ENCODE data around the gene TRIM37. TPM values are rescaled to one million over a fixed set of nuclear protein-coding genes. Genes with fewer than 3 reads are reported as not detected.

TRIM37 gene, protein sequence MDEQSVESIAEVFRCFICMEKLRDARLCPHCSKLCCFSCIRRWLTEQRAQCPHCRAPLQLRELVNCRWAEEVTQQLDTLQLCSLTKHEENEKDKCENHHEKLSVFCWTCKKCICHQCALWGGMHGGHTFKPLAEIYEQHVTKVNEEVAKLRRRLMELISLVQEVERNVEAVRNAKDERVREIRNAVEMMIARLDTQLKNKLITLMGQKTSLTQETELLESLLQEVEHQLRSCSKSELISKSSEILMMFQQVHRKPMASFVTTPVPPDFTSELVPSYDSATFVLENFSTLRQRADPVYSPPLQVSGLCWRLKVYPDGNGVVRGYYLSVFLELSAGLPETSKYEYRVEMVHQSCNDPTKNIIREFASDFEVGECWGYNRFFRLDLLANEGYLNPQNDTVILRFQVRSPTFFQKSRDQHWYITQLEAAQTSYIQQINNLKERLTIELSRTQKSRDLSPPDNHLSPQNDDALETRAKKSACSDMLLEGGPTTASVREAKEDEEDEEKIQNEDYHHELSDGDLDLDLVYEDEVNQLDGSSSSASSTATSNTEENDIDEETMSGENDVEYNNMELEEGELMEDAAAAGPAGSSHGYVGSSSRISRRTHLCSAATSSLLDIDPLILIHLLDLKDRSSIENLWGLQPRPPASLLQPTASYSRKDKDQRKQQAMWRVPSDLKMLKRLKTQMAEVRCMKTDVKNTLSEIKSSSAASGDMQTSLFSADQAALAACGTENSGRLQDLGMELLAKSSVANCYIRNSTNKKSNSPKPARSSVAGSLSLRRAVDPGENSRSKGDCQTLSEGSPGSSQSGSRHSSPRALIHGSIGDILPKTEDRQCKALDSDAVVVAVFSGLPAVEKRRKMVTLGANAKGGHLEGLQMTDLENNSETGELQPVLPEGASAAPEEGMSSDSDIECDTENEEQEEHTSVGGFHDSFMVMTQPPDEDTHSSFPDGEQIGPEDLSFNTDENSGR
- total RNA-seq (2022) (38.9 and 39.8 TPM in 2 replicates), Bru-seq, nascent RNA (percentile 79 among the genes with signal in this experiment), BruChase-seq, experiment 1, labeled RNA remaining after a 6-hour chase (percentile 77 among the genes with signal in this experiment), BruChase-seq, experiment 2, labeled RNA remaining after a 2-hour chase (percentile 78 among the genes with signal in this experiment)
- long read RNA-seq, full-length matches to known transcripts = 36 of 131 reads
- long read RNA-seq, partial matches to known transcripts = 11 of 131 reads
- long read RNA-seq, other reads (novel, unspliced or antisense) = 84 of 131 reads

GRCh38 chr17:59106463-59107305 lies at the start of gene TRIM37:
Gene TRIM37 (minus strand): TSS chr17:59106880. CDS start chr17:59106461, 419 bp downstream.
- Mint-ChIP-seq H3K36me3 (ENCODE audit: insufficient read depth, unreplicated experiment) (peaks cover 46% of the 10 kb centered on the region), H3K27me3 (ENCODE audit: insufficient read depth, unreplicated experiment) (no peaks in the 10 kb centered on the region)

GRCh38 chr17:59155439-59156177 lies 48.9 kb upstream of the TRIM37 start, which contains the start of gene PRR11:
Gene PRR11 (plus strand): TSS chr17:59155746. CDS start chr17:59169753, 14,007 bp downstream.
- no peaks in the 10 kb centered on the region for H3K36me3 Mint-ChIP-seq (ENCODE audit: insufficient read depth, unreplicated experiment)
- H3K27me3 Mint-ChIP-seq (ENCODE audit: insufficient read depth, unreplicated experiment) = no peaks in the 10 kb centered on the region
- no TSS peak for BruUV-seq (replicated peaks)
- ChIA-PET POLR2A (interaction anchor here (0.6 to 3.2 kb wide), 26 partner anchors 8 to 1522 kb away, joined by 3 to 56 read pairs (median 4); partner anchors contain the start of genes BCAS3, GDPD1, PPM1D and RAD51C), CTCF (interaction anchor here (0.7 to 1.3 kb wide), 3 partner anchors 9 to 57 kb away, joined by 3 to 6 read pairs (median 4); no protein-coding TSS in a partner anchor)
- intact Hi-C loops (cut with micrococcal nuclease) = loop anchor here (2.0 to 5.0 kb wide), 2 partner anchors 49 to 67 kb away; partner anchors contain the start of genes GDPD1 and TRIM37
- H3K9me3 Mint-ChIP-seq (ENCODE audit: unreplicated experiment) = no peaks in the 10 kb centered on the region
- no peak within 1 kb of the TSS for H3K4me3 Mint-ChIP-seq (ENCODE audit: unreplicated experiment)
- H3K4me1 Mint-ChIP-seq (ENCODE audit: insufficient read depth, unreplicated experiment) = peaks cover 49% of the 10 kb centered on the region
- H3K27ac Mint-ChIP-seq (ENCODE audit: low read depth, unreplicated experiment) = no peak within 1 kb of the TSS
- peak; percentile 100 for DNase-seq (ENCODE audit: unreplicated experiment)
- TF ChIP-seq, protein P1, sequence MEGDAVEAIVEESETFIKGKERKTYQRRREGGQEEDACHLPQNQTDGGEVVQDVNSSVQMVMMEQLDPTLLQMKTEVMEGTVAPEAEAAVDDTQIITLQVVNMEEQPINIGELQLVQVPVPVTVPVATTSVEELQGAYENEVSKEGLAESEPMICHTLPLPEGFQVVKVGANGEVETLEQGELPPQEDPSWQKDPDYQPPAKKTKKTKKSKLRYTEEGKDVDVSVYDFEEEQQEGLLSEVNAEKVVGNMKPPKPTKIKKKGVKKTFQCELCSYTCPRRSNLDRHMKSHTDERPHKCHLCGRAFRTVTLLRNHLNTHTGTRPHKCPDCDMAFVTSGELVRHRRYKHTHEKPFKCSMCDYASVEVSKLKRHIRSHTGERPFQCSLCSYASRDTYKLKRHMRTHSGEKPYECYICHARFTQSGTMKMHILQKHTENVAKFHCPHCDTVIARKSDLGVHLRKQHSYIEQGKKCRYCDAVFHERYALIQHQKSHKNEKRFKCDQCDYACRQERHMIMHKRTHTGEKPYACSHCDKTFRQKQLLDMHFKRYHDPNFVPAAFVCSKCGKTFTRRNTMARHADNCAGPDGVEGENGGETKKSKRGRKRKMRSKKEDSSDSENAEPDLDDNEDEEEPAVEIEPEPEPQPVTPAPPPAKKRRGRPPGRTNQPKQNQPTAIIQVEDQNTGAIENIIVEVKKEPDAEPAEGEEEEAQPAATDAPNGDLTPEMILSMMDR (IDR thresholded peaks at IDR 0.05; ENCODE audit: unreplicated experiment) = no peak

More at GRCh38 chr17:59106463-59107305, at the start of gene TRIM37:
- Mint-ChIP-seq H3K27ac (ENCODE audit: low read depth, unreplicated experiment) (peak within 1 kb of the TSS; percentile 95), H3K9me3 (ENCODE audit: unreplicated experiment) (no peaks in the 10 kb centered on the region), H3K4me1 (ENCODE audit: insufficient read depth, unreplicated experiment) (peaks cover 11% of the 10 kb centered on the region), H3K4me3 (ENCODE audit: unreplicated experiment) (peak within 1 kb of the TSS; percentile 82)
- TF ChIP-seq, protein P1 (IDR thresholded peaks at IDR 0.05; ENCODE audit: unreplicated experiment) = no peak
- ChIA-PET POLR2A (interaction anchor here (0.5 to 6.5 kb wide), 20 partner anchors 11 to 617 kb away, joined by 3 to 60 read pairs (median 6); partner anchors contain the start of genes CLTC, GDPD1, PRR11 and PTRH2), CTCF (interaction anchor here (0.6 to 1.3 kb wide), 3 partner anchors 12 to 430 kb away, joined by 3 to 6 read pairs (median 4); no protein-coding TSS in a partner anchor)
- no TSS peak for BruUV-seq (replicated peaks)
- peak; percentile 98 for DNase-seq (ENCODE audit: unreplicated experiment)
- intact Hi-C loops (cut with micrococcal nuclease) = loop anchor here (2.0 kb wide), 1 partner anchor 48 kb away; the partner anchor contains the start of genes PRR11 and SKA2
